WTC11 (cell line): Measurements from ENCODE around the gene NID2. TPM values are rescaled to one million over a fixed set of nuclear protein-coding genes. Genes with fewer than 3 reads are reported as not detected.

Source experiments
- ATAC-seq: fragments of 200-7000 bp; cut with Tn5 transposase; 2 replicates; pipeline ENCODE4 v1.10.0; 2021; ENCODE audit warnings: mild to moderate bottlenecking, moderate library complexity
- CTCF ChIA-PET: fragments of 300-600 bp; sonication (Branson Sonifier 250); formaldehyde crosslinking; loops from one replicate; lab custom pipeline; 2021; ENCODE audit warnings: antibody characterized with exemption; lab: Charles Lee
- POLR2A ChIA-PET: fragments of 350-600 bp; sonication (Branson Sonifier 250); formaldehyde crosslinking; loops from one replicate; lab custom pipeline; 2021; ENCODE audit warnings: antibody characterized with exemption; lab: Charles Lee
- DNase-seq: peaks from one replicate; pipeline ENCODE4 v3.0.0; 2021; ENCODE audit warnings: low spot score
- H3K27ac Mint-ChIP-seq: 2 replicates; pipeline ENCODE4 v1.8.0; 2021; ENCODE audit warnings: mixed read lengths
- H3K27me3 Mint-ChIP-seq: 2 replicates; pipeline ENCODE4 v1.8.0; 2021; ENCODE audit warnings: low read depth, mild to moderate bottlenecking, moderate library complexity, mixed read lengths
- H3K36me3 Mint-ChIP-seq: 2 replicates; pipeline ENCODE4 v1.8.0; 2021; ENCODE audit warnings: mixed read lengths
- H3K4me1 Mint-ChIP-seq: 2 replicates; pipeline ENCODE4 v1.8.0; 2022; ENCODE audit warnings: mixed read lengths
- H3K4me3 Mint-ChIP-seq: 2 replicates; pipeline ENCODE4 v1.8.0; 2021; ENCODE audit warnings: mild to moderate bottlenecking, moderate library complexity, mixed read lengths
- H3K9me3 Mint-ChIP-seq: 2 replicates; pipeline ENCODE4 v1.8.0; 2021; ENCODE audit warnings: mixed read lengths
- ELF4 ChIP-seq: sonication (generic); formaldehyde crosslinking; IDR thresholded peaks from 2 replicates; pipeline ENCODE4 v1.8.1; 2022; ENCODE audit warnings: low read depth, mild to moderate bottlenecking, moderate library complexity, missing genetic modification reagents
- IRF2 ChIP-seq: sonication (generic); formaldehyde crosslinking; IDR thresholded peaks from 2 replicates; pipeline ENCODE4 v1.8.0; 2022; ENCODE audit warnings: low read depth, missing genetic modification reagents, borderline replicate concordance
- KAT7 ChIP-seq: sonication (generic); formaldehyde crosslinking; IDR thresholded peaks from 2 replicates; pipeline ENCODE4 v1.8.1; 2023; ENCODE audit warnings: missing genetic modification reagents, mild to moderate bottlenecking, borderline replicate concordance
- MXD4 ChIP-seq: fragments of 250-450 bp; sonication (Bioruptor Pico); IDR thresholded peaks from 2 replicates; pipeline ENCODE4 v1.8.0; 2021; ENCODE audit warnings: mild to moderate bottlenecking, moderate library complexity, borderline replicate concordance
- NFE2L1 ChIP-seq: sonication (generic); formaldehyde crosslinking; IDR thresholded peaks from 2 replicates; pipeline ENCODE4 v1.8.1; 2023; ENCODE audit warnings: missing genetic modification reagents
- NFYB ChIP-seq: sonication (generic); formaldehyde crosslinking; conservative IDR thresholded peaks from 2 replicates; pipeline ENCODE4 v1.8.0; 2022; ENCODE audit warnings: low read depth, missing genetic modification reagents
- PRRX2 ChIP-seq: fragments of 250-450 bp; sonication (Bioruptor Pico); IDR thresholded peaks from 2 replicates; pipeline ENCODE4 v1.8.0; 2021; ENCODE audit warnings: mild to moderate bottlenecking
- RELA ChIP-seq: sonication (generic); formaldehyde crosslinking; IDR thresholded peaks from 2 replicates; pipeline ENCODE4 v1.8.1; 2022; ENCODE audit warnings: missing genetic modification reagents, mild to moderate bottlenecking, borderline replicate concordance
- TEAD4 ChIP-seq: sonication (generic); formaldehyde crosslinking; IDR thresholded peaks from 2 replicates; pipeline ENCODE4 v1.8.0; 2022; ENCODE audit warnings: mild to moderate bottlenecking, missing genetic modification reagents
- total RNA-seq: library from RNA; stranded (reverse); gene quantifications from 3 replicates; pipeline ENCODE4 v1.2.3, GENCODE V29; 2021
- TF ChIP-seq, protein P1 (sequence below): sonication (generic); formaldehyde crosslinking; IDR thresholded peaks from 2 replicates; pipeline ENCODE4 v1.8.0; 2022; ENCODE audit warnings: missing genetic modification reagents
- TF ChIP-seq, protein P2 (sequence below): sonication (generic); formaldehyde crosslinking; IDR thresholded peaks from 2 replicates; pipeline ENCODE4 v1.8.1; 2023; ENCODE audit warnings: mild to moderate bottlenecking, missing genetic modification reagents
- TF ChIP-seq, protein P3 (sequence below): fragments of 200-600 bp; IDR thresholded peaks from 2 replicates; pipeline ENCODE4 v1.8.0; 2022; ENCODE audit warnings: antibody characterized with exemption
- TF ChIP-seq, protein P4 (sequence below): sonication (generic); formaldehyde crosslinking; IDR thresholded peaks from 2 replicates; pipeline ENCODE4 v1.8.1; 2022; ENCODE audit warnings: missing genetic modification reagents, borderline replicate concordance
- TF ChIP-seq, protein P5 (sequence below): sonication (generic); formaldehyde crosslinking; IDR thresholded peaks from 2 replicates; pipeline ENCODE4 v1.8.1; 2023; ENCODE audit warnings: mild to moderate bottlenecking, moderate library complexity, missing genetic modification reagents
- TF ChIP-seq, protein P6 (sequence below): fragments of 250-450 bp; sonication (Bioruptor Pico); IDR thresholded peaks from 2 replicates; pipeline ENCODE4 v1.9.0; 2021; ENCODE audit warnings: mild to moderate bottlenecking, borderline replicate concordance

Gene NID2
- total RNA-seq, 1 experiment from 2014 or later: 5.4 TPM

DNA sequence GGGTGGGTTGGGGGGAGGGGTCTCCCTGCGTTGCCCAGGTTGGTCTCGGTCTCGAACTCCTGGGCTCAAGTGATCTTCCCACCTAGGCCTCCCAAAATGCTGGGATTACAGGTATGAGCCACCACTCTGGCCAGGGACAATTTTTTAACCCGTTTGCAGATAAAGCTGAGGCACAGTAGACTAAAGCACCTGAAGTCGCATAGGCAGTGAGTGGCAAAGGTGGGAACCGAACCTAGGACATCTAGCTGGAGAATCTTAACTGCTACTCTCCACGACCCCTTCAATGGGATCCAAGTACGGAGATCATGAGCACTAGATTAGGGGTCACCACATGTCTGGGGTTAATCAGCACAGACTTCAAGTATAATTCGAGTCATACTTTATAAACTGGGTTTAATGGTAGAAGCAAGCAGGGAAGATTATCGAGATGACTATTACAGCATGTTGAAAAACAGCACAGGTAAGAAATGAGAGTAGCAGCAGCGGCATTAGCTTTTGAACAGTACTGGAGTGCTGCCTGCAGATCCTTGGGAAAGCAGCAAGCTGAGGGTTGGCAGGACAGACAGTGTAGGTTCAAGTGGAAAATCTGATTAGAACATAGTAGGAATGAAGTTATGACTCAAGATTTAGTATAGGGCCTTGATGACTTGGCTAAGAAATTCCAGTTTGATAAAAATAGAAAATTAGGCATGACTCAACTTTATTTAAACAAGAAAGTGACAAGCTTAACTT, 23.9 kb downstream of the NID2 start:
- DNase-seq (no peak), ATAC-seq (no peak)
- Mint-ChIP-seq H3K4me1 (peaks cover 13% of the 10 kb centered on the region), H3K27me3 (no peaks in the 10 kb centered on the region), H3K4me3 (no peak overlapping the region), H3K27ac (no peak overlapping the region), H3K9me3 (no peaks in the 10 kb centered on the region), H3K36me3 (no peaks in the 10 kb centered on the region)
- TF ChIP-seq, protein P1, sequence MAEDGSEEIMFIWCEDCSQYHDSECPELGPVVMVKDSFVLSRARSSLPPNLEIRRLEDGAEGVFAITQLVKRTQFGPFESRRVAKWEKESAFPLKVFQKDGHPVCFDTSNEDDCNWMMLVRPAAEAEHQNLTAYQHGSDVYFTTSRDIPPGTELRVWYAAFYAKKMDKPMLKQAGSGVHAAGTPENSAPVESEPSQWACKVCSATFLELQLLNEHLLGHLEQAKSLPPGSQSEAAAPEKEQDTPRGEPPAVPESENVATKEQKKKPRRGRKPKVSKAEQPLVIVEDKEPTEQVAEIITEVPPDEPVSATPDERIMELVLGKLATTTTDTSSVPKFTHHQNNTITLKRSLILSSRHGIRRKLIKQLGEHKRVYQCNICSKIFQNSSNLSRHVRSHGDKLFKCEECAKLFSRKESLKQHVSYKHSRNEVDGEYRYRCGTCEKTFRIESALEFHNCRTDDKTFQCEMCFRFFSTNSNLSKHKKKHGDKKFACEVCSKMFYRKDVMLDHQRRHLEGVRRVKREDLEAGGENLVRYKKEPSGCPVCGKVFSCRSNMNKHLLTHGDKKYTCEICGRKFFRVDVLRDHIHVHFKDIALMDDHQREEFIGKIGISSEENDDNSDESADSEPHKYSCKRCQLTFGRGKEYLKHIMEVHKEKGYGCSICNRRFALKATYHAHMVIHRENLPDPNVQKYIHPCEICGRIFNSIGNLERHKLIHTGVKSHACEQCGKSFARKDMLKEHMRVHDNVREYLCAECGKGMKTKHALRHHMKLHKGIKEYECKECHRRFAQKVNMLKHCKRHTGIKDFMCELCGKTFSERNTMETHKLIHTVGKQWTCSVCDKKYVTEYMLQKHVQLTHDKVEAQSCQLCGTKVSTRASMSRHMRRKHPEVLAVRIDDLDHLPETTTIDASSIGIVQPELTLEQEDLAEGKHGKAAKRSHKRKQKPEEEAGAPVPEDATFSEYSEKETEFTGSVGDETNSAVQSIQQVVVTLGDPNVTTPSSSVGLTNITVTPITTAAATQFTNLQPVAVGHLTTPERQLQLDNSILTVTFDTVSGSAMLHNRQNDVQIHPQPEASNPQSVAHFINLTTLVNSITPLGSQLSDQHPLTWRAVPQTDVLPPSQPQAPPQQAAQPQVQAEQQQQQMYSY (CRISPR knock-in tag): no peak
- TF ChIP-seq KAT7 (no peak), PRRX2 (CRISPR knock-in tag) (no peak), TEAD4 (CRISPR knock-in tag) (no peak), IRF2 (CRISPR knock-in tag) (no peak), NFYB (CRISPR knock-in tag) (no peak), MXD4 (CRISPR knock-in tag) (no peak)
- TF ChIP-seq, protein P2, sequence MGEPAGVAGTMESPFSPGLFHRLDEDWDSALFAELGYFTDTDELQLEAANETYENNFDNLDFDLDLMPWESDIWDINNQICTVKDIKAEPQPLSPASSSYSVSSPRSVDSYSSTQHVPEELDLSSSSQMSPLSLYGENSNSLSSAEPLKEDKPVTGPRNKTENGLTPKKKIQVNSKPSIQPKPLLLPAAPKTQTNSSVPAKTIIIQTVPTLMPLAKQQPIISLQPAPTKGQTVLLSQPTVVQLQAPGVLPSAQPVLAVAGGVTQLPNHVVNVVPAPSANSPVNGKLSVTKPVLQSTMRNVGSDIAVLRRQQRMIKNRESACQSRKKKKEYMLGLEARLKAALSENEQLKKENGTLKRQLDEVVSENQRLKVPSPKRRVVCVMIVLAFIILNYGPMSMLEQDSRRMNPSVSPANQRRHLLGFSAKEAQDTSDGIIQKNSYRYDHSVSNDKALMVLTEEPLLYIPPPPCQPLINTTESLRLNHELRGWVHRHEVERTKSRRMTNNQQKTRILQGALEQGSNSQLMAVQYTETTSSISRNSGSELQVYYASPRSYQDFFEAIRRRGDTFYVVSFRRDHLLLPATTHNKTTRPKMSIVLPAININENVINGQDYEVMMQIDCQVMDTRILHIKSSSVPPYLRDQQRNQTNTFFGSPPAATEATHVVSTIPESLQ (CRISPR knock-in tag): no peak
- ChIA-PET POLR2A (no interaction called here), CTCF (interaction anchor here (1.1 to 6.4 kb wide), 4 partner anchors 19 to 86 kb away, joined by 3 to 55 read pairs (median 15); partner anchors contain the start of gene NID2)

DNA sequence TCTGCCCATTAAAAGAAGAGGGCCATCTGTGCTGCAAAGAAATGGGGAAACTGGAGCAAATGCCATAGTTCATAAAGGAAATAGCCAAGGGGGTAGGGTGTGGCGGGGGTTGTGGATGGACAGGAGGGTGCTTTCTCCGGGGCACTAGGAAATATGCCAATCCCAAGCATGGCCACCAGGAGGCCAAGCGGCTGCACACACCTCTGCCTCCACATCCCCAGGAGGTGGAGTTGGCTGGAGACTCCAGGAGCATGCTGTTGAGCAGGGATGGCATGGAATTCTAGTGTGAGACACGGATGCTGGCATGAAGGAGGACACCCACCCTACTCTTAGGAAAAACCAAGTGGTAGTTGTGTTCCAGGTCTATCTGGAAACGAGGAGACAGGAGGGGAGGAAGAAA, 25.2 kb downstream of the NID2 start:
- Mint-ChIP-seq H3K36me3 (no peaks in the 10 kb centered on the region), H3K4me3 (no peak overlapping the region), H3K27ac (no peak overlapping the region), H3K27me3 (no peaks in the 10 kb centered on the region; the same call in 1 of the 2 replicates), H3K4me1 (peaks cover 6% of the 10 kb centered on the region), H3K9me3 (no peaks in the 10 kb centered on the region)
- DNase-seq (peak; percentile 73), ATAC-seq (peak; percentile 97)
- CTCF ChIA-PET: interaction anchor here (0.7 to 6.4 kb wide), 14 partner anchors 10 to 1263 kb away, joined by 3 to 55 read pairs (median 3); partner anchors contain the start of genes NID2 and PTGDR
- POLR2A ChIA-PET: interaction anchor here (0.6 kb wide), 1 partner anchor 229 kb away, joined by 4 read pairs; no protein-coding TSS in a partner anchor
- TF ChIP-seq NFE2L1 (no peak), ELF4 (CRISPR knock-in tag) (no peak), RELA (CRISPR knock-in tag) (no peak)
- TF ChIP-seq, protein P3, sequence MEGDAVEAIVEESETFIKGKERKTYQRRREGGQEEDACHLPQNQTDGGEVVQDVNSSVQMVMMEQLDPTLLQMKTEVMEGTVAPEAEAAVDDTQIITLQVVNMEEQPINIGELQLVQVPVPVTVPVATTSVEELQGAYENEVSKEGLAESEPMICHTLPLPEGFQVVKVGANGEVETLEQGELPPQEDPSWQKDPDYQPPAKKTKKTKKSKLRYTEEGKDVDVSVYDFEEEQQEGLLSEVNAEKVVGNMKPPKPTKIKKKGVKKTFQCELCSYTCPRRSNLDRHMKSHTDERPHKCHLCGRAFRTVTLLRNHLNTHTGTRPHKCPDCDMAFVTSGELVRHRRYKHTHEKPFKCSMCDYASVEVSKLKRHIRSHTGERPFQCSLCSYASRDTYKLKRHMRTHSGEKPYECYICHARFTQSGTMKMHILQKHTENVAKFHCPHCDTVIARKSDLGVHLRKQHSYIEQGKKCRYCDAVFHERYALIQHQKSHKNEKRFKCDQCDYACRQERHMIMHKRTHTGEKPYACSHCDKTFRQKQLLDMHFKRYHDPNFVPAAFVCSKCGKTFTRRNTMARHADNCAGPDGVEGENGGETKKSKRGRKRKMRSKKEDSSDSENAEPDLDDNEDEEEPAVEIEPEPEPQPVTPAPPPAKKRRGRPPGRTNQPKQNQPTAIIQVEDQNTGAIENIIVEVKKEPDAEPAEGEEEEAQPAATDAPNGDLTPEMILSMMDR: peak; percentile 75
- TF ChIP-seq, protein P4, sequence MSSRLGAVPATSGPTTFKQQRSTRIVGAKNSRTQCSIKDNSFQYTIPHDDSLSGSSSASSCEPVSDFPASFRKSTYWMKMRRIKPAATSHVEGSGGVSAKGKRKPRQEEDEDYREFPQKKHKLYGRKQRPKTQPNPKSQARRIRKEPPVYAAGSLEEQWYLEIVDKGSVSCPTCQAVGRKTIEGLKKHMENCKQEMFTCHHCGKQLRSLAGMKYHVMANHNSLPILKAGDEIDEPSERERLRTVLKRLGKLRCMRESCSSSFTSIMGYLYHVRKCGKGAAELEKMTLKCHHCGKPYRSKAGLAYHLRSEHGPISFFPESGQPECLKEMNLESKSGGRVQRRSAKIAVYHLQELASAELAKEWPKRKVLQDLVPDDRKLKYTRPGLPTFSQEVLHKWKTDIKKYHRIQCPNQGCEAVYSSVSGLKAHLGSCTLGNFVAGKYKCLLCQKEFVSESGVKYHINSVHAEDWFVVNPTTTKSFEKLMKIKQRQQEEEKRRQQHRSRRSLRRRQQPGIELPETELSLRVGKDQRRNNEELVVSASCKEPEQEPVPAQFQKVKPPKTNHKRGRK (CRISPR knock-in tag): no peak
- TF ChIP-seq, protein P5, sequence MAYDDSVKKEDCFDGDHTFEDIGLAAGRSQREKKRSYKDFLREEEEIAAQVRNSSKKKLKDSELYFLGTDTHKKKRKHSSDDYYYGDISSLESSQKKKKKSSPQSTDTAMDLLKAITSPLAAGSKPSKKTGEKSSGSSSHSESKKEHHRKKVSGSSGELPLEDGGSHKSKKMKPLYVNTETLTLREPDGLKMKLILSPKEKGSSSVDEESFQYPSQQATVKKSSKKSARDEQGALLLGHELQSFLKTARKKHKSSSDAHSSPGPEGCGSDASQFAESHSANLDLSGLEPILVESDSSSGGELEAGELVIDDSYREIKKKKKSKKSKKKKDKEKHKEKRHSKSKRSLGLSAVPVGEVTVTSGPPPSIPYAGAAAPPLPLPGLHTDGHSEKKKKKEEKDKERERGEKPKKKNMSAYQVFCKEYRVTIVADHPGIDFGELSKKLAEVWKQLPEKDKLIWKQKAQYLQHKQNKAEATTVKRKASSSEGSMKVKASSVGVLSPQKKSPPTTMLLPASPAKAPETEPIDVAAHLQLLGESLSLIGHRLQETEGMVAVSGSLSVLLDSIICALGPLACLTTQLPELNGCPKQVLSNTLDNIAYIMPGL (CRISPR knock-in tag): no peak
- TF ChIP-seq, protein P2 (CRISPR knock-in tag): no peak
- TF ChIP-seq, protein P6, sequence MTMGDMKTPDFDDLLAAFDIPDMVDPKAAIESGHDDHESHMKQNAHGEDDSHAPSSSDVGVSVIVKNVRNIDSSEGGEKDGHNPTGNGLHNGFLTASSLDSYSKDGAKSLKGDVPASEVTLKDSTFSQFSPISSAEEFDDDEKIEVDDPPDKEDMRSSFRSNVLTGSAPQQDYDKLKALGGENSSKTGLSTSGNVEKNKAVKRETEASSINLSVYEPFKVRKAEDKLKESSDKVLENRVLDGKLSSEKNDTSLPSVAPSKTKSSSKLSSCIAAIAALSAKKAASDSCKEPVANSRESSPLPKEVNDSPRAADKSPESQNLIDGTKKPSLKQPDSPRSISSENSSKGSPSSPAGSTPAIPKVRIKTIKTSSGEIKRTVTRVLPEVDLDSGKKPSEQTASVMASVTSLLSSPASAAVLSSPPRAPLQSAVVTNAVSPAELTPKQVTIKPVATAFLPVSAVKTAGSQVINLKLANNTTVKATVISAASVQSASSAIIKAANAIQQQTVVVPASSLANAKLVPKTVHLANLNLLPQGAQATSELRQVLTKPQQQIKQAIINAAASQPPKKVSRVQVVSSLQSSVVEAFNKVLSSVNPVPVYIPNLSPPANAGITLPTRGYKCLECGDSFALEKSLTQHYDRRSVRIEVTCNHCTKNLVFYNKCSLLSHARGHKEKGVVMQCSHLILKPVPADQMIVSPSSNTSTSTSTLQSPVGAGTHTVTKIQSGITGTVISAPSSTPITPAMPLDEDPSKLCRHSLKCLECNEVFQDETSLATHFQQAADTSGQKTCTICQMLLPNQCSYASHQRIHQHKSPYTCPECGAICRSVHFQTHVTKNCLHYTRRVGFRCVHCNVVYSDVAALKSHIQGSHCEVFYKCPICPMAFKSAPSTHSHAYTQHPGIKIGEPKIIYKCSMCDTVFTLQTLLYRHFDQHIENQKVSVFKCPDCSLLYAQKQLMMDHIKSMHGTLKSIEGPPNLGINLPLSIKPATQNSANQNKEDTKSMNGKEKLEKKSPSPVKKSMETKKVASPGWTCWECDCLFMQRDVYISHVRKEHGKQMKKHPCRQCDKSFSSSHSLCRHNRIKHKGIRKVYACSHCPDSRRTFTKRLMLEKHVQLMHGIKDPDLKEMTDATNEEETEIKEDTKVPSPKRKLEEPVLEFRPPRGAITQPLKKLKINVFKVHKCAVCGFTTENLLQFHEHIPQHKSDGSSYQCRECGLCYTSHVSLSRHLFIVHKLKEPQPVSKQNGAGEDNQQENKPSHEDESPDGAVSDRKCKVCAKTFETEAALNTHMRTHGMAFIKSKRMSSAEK (CRISPR knock-in tag): no peak
